ENCODE results near the gene ADAM10.

ADAM10 gene

DNA sequence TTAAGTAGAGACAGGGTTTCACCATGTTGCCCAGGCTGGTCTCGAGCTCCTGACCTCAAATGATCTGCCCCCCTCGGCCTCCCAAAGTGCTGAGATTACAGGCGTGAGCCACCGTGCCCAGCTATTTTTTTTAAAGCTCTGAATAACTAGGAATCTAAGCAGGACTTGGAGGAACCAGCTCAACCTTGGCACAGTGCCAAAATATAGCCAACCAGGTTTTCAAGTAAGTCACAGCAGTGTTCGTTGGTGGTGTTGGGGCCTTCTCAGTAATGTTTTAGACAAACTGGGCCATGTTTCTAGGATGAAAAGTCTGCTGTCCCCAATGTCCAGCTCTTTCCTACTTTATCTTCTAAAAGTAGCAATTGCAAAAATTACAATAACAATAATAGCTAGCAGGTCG is 6.4 kb upstream of the ADAM10 start:
- DNase-seq (ENCODE audit: low spot score) = no peak

DNA sequence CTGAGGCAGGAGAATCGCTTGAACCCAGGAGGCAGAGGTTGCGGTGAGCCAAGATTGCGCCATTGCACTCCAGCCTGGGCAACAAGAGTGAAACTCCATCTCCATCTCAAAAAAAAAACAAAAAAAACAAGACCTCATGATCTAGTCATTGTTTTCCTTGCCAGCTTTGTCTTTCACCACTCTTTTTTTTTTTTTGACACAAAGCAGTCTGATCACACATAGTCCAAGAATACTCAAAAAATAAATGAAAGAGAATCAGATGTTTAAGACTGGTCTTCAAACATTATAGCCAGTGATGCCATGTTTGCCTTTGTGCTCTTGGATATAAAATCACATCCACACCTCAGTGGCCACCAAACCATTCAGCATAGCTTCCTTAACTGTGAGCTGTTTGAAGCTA is 5.8 kb upstream of the ADAM10 start:
- DNase-seq (ENCODE audit: low spot score) = no peak

DNA sequence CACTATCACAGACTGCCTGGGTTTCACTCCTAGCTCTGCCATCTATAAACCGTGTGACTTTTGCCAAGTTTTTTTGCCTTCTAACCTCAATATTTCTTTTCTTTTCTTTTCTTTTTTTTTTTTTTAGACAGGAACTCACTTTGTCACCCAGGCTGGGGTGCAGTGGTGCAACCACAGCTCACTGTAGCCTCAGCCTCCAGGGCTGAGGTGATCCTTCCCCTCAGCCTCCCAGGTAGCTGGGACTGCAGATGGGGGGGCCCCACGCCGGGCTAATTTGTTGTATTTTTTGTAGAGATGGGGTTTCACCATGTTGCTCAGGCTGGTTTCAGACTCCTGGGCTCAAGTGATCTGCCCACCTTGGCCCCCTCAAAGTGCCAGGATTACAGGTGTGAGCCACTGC is 3.2 kb upstream of the ADAM10 start:
- DNase-seq (ENCODE audit: low spot score) = no peak

DNA sequence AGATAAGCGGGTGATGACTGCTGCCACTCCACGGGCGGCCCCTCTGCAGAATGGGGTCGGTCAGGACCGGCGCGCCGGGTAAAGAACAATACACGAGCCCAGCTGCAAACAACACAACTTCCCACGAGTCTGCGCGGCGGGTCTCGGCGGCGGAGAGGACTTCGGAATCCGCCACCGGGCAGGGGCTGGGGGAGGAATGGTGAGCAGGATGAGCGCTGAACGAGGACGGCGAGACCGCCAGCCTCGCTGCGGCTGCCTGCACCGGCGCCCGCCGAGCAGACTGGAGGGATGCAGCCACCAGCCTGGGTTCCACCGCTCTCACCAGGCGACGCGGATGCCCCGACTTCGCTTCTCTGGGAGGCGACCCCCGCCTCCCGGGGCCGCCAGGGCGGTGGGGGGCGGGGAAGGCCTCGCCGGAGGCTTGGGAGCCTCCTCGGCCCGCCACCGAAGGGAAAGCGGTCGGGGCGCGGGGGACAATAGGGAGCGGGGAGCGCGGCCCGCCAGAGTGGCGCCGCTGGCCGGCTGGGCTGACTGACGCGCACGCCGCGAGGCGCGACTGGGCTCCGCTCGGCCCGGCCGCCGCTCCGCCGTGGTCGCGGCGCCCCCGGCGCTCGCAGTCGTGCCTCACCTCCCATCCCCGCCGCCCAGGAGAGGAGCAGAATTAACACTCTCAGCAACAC is 515 bp downstream of the ADAM10 start:
- DNase-seq (ENCODE audit: low spot score) = peak; percentile 83

DNA sequence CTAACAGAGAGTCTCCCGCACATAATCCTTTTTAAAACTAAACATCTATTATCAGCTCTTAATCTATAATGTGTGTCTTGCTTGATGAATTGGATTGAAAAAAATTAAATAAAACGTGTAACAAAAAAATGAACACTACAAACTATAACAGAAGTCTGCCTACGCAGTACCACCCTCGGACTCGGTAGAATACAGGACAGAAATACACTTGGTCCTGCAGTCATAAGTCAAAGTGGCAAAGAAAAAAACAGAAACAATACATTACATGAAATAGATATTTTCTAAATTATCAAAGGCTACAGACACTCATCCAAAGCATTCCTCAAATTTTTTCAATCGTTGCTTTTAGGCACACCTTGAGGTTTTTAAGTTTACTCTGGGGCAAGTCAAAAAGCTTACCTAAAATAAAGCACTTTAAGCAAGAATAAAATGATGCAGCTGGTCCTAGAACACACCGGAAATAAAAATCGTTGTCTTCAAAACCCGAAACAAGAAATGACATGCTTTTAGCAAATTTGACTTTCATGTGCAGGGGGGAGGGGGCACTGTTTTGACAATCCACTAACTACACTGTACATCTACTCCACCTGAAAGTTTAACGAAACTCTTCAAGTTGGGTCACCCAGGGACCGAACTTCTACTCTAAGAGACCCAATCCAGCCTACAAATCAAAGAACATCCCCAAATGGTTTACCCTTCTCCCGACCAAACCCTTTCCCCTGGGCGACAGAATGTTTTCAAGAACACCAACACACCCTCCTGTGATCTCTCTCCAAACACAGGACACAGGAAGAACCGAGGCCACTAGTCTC is 1.3 kb downstream of the ADAM10 start:
- no peak for DNase-seq (ENCODE audit: low spot score)

DNA sequence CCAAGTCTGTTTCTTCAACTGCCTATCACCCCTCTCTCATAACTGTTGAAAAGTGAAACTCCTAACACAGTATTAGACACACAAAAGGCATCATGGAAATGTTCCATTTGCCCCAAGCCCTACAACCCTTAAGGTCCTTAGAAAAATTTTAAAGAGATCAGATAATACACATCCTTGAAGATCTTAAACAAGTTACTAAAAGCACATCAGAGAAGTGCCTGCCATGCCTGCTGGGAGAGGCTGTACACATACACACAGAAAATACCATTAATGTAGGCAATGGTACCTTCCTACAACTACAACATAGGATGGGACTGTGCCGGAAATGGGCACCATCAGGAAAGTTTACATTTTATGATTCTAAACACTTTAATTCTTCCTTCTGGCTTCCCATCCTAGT is 3.3 kb downstream of the ADAM10 start:
- DNase-seq (ENCODE audit: low spot score) = no peak

DNA sequence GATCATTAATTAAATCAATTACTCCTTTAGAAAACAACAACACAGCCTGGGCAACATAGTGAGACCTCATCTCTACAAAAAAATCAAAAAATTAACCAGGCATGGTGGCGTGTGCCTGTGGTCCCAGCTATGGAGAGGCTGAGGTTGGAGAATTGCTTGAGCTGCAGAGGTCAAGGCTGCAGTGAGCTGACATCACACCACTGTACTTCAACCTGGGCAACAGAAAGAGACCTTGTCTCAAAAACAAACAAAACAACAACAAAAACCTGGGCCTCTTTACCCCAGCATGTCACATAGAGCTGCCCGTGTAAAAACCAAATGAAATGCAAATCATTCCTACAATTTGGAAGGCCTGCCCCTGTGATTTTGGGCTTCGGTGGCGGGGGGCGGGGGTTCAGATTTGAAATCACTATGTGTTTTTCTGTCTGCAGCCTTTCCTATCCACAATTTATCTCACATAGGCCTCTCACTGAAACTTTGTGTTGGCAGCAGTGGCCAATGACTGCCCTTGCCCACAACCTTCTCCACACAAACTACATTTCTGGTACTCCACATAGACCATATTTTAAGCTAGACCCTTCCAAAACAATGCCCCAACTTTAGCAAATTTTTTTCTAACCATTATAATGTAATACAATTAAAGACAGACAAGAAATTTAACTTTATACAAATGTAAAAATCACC is 6.5 kb downstream of the ADAM10 start:
- no peak for DNase-seq (ENCODE audit: low spot score)

DNA sequence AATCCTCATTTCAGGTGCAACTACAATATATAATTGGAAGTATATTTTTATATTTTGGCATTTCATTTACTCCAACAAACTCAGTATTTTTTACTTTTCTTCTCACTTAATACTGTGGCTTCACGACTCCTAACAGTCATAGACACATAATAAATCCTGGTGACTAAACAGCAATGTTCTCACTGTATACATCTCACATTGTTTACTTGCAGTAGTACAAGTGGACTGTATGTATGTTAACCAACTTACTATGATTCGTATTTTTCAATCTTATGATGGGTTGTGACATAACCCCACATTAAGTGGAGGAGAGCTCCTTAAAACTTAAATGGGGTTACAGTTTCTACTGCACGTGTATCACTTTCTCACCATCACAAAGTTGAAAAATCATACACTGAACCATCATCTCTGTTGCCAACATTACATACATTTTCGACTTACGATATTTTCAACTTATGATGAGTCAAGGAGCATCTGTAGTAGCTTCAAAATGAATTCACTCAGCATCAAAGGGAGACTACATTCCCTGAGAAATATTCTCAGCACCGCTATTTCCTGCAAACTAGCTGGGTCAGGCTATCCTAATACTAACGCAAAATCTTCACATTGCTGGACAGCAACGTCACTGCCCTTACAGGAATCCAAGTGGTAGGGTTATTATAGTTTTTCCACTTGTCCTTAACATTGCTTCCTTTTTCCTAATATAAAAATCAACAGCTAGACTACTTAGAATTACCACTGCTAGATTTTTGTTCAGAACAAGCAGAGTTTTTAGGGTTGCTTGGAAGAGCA is 7.3 kb downstream of the ADAM10 start:
- DNase-seq (ENCODE audit: low spot score) = no peak

DNA sequence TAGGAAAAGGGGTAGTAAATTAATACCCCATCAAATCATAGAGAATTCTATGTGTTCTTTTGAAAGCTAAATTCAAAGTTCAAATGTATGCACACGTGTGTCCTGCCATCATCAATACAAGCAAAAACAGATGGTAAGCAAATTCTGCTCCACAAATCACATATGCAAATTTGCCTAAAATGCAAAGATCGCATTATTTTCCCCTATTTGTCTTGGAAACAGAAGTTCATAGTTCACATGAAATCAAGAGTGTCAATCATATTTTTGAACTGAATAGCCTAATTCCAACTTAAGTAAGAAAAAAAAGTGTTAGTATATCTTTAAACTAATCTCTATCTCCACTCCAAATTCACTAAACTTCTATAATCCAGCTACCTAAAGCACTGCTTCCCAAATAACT is 8.5 kb downstream of the ADAM10 start:
- no peak for DNase-seq (ENCODE audit: low spot score)

DNA sequence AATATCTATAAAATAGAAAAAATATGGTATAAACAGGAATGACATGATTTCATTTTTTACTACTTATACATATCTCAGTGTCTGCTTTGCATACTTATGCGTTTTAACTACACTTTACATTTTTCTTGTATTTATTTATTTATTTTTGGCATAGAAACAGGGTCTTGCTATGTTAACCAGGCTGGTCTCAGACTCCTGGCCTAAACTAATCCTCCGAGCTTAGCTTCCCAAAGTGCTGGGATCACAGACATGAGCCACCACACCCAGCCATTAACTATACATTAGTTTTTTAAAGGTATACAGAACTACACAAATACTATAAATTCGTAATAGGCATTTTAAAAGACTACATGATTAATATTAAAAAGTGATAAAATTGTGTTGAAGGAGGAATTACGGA is 9.1 kb downstream of the ADAM10 start:
- DNase-seq (ENCODE audit: low spot score) = no peak

DNA sequence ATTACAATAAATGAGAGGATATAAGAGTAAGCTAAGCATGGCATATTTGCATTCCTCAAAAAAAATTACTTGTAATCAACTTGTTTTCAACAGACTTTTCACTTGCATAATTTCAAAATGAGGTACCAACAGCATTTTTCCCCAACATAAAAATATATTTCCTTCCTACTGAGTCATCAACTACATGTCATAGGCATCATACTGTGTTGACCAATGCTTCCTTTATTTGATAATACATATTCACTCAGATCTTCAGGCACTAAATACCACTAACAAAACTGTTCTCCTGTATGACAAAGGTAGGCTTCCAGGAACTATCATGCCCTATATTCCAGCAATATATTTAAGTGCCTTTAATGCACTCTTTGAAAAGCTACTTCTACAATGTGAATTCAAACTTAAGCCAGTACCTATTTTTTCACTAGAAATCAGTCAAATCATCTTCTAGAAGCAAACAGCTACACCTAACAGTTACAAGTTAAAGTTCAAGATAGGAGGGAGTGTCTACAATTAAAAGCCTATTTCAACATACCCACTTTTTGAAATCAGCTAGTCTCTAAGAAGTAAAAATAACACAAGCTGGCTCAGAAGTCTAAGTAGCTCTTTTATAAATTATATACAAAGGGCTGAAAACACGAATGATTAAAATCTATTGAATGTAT is 11.3 kb downstream of the ADAM10 start:
- no peak for DNase-seq (ENCODE audit: low spot score)

DNA sequence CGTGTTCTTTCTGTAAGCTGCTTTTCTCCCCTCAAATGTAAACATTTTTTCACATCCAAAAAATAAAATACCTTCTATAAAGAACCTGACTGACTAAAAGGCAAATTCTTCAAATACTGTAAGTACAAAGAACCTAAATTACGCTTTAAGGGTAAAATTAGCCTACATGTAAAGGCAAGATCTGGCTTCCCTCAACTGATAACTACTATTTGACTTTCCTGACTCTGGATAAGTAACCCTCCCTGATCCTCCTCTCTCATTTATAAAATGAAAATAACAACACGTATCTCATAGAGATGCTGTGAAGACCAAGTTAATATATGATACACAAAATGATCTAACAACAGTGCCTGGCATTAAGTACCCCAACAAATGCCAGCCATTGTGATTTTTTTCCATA is 12.2 kb downstream of the ADAM10 start:
- no peak for DNase-seq (ENCODE audit: low spot score)

DNA sequence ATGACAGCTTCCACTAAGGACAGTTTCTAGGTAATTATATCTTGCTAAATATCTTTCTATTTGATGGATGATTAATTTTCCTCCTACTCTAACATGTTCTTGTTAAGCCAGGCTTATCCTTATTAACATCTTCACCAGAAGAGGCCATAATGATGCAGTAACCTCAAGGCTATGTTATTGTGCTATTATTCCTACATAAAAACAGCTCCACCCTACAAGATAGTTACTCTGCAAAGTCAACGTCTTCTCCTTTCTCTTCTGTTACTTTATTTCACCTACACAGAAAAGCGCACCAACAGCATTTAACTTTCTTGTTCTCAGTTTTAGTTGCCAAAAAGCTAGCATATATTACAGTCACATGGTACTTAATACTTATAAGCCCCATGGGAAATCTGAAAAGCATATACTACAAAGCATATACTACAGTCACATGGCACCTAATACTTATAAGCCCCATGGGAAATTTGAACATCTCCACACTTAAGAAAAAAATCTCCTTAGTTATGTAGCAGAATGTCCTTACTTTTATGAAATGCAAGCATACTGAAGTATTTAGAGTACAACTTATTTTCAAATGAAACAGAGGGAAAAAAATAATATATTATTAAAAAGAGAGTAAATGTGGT is 13.4 kb downstream of the ADAM10 start:
- no peak for DNase-seq (ENCODE audit: low spot score)

DNA sequence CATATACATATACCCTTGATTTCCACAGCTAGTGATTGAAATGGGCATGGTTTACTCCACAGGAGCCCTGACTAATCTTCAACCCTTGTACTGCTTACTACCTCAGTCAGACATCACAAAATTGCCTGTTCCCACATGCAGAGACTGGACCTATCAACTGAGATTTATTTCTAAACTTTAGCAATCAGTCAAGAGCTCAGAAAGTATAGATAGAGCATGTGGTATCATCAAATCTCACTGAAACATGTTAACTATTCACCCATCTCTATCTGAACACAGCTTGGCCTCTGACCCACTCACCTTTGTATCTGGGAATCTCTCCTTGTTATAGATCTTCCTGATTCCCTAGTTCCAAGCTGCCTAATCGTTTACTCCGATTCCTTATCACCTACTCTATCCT is 14.6 kb downstream of the ADAM10 start:
- no peak for DNase-seq (ENCODE audit: low spot score)

DNA sequence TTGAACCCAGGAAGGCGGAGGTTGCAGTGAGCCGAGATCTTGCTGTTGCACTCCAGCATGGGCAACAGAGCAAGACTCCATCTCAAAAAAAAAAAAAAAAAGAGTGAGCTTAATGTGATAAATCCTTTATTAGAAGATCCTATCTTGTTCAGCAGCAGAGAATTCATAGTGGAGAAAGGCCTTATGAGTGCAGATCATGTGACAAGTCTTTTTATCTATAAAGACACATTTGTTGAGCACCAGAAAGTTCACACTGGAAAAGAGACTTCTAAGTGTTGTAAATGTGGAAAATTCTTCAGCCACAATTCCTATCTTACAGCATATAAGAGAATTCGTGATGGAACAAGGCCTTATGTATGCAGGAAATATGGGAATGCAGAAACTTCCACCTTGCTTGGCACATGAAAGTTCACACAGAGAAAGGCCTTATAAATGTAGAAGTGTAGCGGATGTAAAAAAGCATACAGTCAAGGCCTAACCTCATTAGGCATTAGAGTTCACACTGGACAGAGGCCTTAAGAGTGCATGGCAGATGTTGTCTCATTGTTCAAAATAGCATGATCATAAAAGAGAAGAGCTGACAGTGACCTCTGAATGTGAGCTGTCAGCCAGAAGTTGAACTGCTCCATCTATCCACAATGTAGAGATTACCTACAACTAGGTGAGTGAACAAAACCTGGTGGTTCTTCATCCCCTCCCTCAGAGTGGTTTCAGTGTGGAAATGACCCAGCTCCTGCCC is 16.7 kb downstream of the ADAM10 start:
- DNase-seq (ENCODE audit: low spot score) = no peak

DNA sequence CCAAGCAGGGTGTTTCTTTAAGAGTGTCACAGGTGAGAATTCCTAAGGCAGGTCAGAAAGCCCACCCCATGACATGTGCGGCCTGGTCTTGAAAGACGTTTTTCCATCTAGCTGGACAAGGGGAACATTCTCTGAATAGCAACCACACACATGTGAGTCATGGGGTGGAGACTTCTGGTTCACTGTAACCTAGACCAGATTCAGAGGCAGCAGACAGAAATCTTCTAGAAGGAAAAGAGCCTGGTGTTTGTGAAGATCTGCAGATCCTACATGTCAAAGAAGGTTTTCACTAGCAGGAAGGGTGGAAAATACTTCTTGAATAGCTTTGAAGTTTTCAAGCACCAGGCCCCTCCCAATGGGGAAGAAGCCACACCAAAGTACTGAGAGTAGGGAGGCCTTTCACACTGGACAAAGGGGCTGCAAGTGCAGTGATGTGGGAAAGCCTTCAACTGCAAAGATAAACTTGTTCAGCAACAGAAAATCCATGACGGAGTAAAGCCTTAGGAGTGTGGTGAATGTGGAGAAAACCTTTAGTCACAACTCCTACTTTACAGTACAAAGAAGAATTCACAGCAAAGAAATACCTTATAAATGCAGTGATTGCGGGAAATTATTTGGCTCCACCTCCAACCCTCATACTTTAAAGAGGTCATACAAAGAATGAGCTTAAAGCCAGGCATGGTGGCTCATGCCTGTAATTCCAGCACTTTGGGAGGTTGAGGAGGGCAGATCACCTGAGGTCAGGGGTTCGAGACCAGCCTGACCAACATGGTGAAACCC is 17.6 kb downstream of the ADAM10 start:
- no peak for DNase-seq (ENCODE audit: low spot score)

DNA sequence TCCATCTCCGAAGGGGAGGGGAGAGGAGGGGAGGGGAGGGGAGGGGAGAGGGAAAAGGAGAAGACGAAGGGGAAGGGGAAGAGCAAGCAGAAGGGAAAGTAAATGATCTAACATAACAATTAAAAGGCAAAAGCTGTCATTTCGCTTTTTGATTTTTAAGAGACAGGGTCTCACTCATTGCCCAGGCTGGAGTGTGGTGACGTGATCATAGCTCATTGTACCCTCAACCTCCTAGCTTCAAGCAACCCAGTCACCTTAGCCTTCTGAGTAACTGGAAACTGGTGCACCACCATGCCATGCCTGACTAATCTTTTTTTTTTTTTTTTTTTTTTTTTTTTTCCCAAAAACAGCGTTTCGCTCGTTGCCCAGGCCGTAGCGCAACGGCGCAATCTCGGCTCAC is 22.6 kb downstream of the ADAM10 start:
- DNase-seq (ENCODE audit: low spot score) = no peak

DNA sequence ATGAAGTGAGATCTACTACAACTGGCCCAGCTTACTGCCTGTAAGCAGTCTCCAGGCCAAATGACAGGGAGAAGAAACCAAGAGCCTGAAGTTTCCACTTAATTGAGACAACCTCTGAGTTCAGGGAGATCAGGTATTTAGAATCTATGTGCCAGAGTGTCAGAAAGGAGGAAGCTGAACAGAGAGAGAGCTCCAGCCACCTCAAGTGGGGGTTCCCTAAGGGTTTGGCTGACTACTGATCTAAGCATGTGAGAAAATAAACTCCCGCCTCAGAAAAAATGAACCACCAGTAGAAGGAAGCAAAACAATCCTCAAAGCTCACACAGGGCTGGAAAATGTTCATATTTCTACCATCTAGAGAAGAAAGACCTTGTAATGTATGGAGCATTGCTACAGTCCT is 25.0 kb downstream of the ADAM10 start:
- DNase-seq (ENCODE audit: low spot score) = no peak

DNA sequence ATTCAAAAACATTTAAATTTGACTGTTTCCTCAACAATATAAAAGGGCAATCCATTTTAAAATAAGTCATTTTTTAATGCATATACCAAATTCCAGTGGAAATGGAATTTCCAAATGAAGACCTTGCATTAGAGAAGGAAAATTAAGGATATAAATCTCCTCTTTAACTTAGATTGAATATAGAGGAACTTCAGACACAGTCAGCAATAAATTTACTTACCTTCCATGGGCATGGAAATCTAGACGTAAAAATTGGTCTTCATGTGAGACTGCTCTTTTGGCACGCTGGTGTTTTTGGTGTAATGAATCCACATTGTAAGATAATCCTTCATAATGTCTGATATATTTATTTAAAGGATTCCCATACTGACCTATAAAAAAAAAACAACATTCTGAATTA is 32.1 kb downstream of the ADAM10 start:
- DNase-seq (ENCODE audit: low spot score) = no peak

DNA sequence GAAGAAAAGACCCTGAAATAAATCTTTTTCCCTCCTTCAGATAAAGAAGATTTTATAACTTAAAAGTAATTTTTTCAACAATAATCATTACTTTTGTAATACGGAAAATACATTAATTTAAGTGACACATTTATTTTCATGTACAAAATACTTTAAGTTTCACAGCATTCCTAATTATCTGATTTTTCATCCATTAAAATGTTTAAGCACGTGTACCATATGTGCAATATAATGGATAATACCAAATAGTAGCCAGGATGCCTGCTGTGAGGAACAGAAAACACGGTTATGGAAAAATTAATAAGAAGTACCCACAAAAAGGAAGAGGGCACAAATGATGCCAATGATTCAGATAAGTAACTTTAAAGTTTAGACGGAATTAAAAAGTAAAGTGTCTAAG is 33.5 kb downstream of the ADAM10 start:
- DNase-seq (ENCODE audit: low spot score) = no peak

Data from ecto neural progenitor cell (in vitro differentiated cells).